Activated CD8-positive, alpha-beta T cell treated with anti-CD3 and anti-CD28 coated beads for 36 hours (primary cell): Measurements from ENCODE around the gene STXBP6. TPM values are rescaled to one million over a fixed set of nuclear protein-coding genes. Genes with fewer than 3 reads are reported as not detected.

ENCODE experiments used
- ATAC-seq: fragments of 200-7000 bp; cut with Tn5 transposase; one replicate; pipeline ENCODE4 v1.10.0; 2021; ENCODE audit warnings: mild to moderate bottlenecking, moderate library complexity
- CTCF ChIA-PET: fragments of 350-600 bp; sonication (Branson Sonifier 250); formaldehyde crosslinking; loops from one replicate; lab custom pipeline; 2021; ENCODE audit warnings: antibody characterized with exemption; lab: Charles Lee
- POLR2A ChIA-PET: fragments of 350-600 bp; sonication (Branson Sonifier 250); formaldehyde crosslinking; loops from one replicate; lab custom pipeline; 2021; ENCODE audit warnings: antibody characterized with exemption; lab: Charles Lee
- DNase-seq: peaks from one replicate; pipeline ENCODE4 v3.0.0-alpha.2; 2020
- H3K27ac Mint-ChIP-seq: one replicate; pipeline ENCODE4 v1.8.0; 2021; ENCODE audit warnings: mild to moderate bottlenecking, mixed read lengths
- H3K27me3 Mint-ChIP-seq: one replicate; pipeline ENCODE4 v1.8.0; 2021; ENCODE audit warnings: mixed read lengths
- H3K36me3 Mint-ChIP-seq: one replicate; pipeline ENCODE4 v1.8.0; 2021; ENCODE audit warnings: low read depth, mixed read lengths
- H3K4me1 Mint-ChIP-seq: one replicate; pipeline ENCODE4 v1.8.0; 2021; ENCODE audit warnings: low read depth, mixed read lengths
- H3K4me3 Mint-ChIP-seq: one replicate; pipeline ENCODE4 v1.8.0; 2021; ENCODE audit warnings: mild to moderate bottlenecking, moderate library complexity, mixed read lengths
- H3K9me3 Mint-ChIP-seq: one replicate; pipeline ENCODE4 v1.8.0; 2021; ENCODE audit warnings: mixed read lengths
- intact Hi-C: fragments of 100-400 bp; cut with micrococcal nuclease; formaldehyde crosslinking; loops from one replicate; pipeline ENCODE4 v1.10.0; 2022
- total RNA-seq, 2 experiments: library from RNA; stranded (reverse); gene quantifications; one replicate each; pipeline ENCODE4 v1.2.3, GENCODE V29; 2021
- TF ChIP-seq, protein P1 (sequence below): fragments of 200-600 bp; IDR thresholded peaks from one replicate; pipeline ENCODE4 v1.8.0; 2022; ENCODE audit warnings: antibody characterized with exemption, mild to moderate bottlenecking

Gene STXBP6
- total RNA-seq, 2 experiments from 2014 or later = not detected

- Mint-ChIP-seq H3K4me1 (no peaks in the 10 kb centered on the region), H3K36me3 (no peaks in the 10 kb centered on the region), H3K27me3 (peaks cover 6% of the 10 kb centered on the region), H3K9me3 (no peaks in the 10 kb centered on the region), H3K4me3 (no peak overlapping the region), H3K27ac (no peak overlapping the region)
- POLR2A ChIA-PET = no interaction called here
- intact Hi-C loops = no loop called here
- CTCF ChIA-PET = no interaction called here
- ATAC-seq (no peak), DNase-seq (no peak)
- TF ChIP-seq, protein P1, sequence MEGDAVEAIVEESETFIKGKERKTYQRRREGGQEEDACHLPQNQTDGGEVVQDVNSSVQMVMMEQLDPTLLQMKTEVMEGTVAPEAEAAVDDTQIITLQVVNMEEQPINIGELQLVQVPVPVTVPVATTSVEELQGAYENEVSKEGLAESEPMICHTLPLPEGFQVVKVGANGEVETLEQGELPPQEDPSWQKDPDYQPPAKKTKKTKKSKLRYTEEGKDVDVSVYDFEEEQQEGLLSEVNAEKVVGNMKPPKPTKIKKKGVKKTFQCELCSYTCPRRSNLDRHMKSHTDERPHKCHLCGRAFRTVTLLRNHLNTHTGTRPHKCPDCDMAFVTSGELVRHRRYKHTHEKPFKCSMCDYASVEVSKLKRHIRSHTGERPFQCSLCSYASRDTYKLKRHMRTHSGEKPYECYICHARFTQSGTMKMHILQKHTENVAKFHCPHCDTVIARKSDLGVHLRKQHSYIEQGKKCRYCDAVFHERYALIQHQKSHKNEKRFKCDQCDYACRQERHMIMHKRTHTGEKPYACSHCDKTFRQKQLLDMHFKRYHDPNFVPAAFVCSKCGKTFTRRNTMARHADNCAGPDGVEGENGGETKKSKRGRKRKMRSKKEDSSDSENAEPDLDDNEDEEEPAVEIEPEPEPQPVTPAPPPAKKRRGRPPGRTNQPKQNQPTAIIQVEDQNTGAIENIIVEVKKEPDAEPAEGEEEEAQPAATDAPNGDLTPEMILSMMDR = no peak
Observed at GRCh38 chr14:24976602-24977001, 73.3 kb downstream of the STXBP6 start.

- ChIA-PET CTCF (interaction anchor here (0.6 kb wide), 1 partner anchor 57 kb away, joined by 3 read pairs; no protein-coding TSS in a partner anchor), POLR2A (no interaction called here)
- no peaks in the 10 kb centered on the region for H3K36me3 Mint-ChIP-seq
- H3K27me3 Mint-ChIP-seq = peaks cover 6% of the 10 kb centered on the region
- no peak for DNase-seq
- no peak overlapping the region for H3K4me3 Mint-ChIP-seq
- intact Hi-C loops = no loop called here
- no peaks in the 10 kb centered on the region for H3K9me3 Mint-ChIP-seq
- H3K27ac Mint-ChIP-seq = no peak overlapping the region
- TF ChIP-seq, protein P1 = no peak
- H3K4me1 Mint-ChIP-seq = no peaks in the 10 kb centered on the region
- no peak for ATAC-seq
Observed at GRCh38 chr14:24975393-24975792, 74.6 kb downstream of the STXBP6 start.

DNA sequence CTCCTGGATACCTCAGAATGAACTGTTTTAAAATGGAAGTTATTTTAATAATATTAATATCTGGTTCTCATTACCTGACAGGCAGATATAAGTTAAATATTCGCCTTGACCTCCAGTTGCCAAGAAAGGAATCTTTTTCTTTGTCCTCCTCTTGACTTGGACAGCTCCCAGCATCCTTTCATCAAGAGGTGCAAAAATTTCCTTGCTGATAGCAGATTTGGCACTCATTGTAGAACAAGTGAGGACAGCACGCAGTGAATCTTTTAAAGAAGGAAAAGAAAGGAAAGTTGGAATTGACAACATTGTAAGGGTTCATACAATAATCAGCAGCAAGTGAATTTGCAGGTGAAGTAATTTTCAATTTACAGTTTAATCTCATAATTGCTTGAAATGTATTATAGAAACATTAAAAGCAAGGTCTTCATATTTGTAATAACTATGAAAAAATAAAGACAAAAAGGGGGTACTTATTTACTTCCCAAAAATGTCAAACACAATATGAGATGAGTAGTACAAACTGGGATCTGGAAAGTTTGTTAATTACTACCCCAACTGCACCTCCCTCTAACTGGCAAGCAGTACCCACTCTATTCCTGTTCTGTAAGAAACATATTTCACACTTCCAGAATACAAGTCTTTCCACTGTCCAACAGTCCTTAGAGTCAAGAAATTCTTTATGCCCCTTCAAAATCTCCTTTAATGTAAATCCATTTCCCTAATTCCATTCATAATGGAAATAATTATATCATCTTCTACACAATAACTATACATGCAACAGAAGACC lies 75.2 kb downstream of the STXBP6 start:
- Mint-ChIP-seq H3K4me1 (no peaks in the 10 kb centered on the region), H3K9me3 (no peaks in the 10 kb centered on the region), H3K36me3 (no peaks in the 10 kb centered on the region), H3K27ac (no peak overlapping the region), H3K4me3 (no peak overlapping the region), H3K27me3 (peaks cover 6% of the 10 kb centered on the region)
- TF ChIP-seq, protein P1 = no peak
- ChIA-PET POLR2A (no interaction called here), CTCF (interaction anchor here (0.6 kb wide), 1 partner anchor 57 kb away, joined by 3 read pairs; no protein-coding TSS in a partner anchor)
- intact Hi-C loops = no loop called here
- DNase-seq = no peak
- ATAC-seq = no peak

- H3K27ac Mint-ChIP-seq = no peak overlapping the region
- H3K4me3 Mint-ChIP-seq = no peak overlapping the region
- DNase-seq = no peak
- ChIA-PET CTCF (no interaction called here), POLR2A (no interaction called here)
- ATAC-seq = no peak
- no peaks in the 10 kb centered on the region for H3K36me3 Mint-ChIP-seq
- intact Hi-C loops = no loop called here
- H3K27me3 Mint-ChIP-seq = peaks cover 6% of the 10 kb centered on the region
- TF ChIP-seq, protein P1 = no peak
- H3K4me1 Mint-ChIP-seq = no peaks in the 10 kb centered on the region
- H3K9me3 Mint-ChIP-seq = no peaks in the 10 kb centered on the region
Observed at GRCh38 chr14:24972844-24973243, 77.1 kb downstream of the STXBP6 start.

- H3K4me1 Mint-ChIP-seq = no peaks in the 10 kb centered on the region
- no peaks in the 10 kb centered on the region for H3K36me3 Mint-ChIP-seq
- CTCF ChIA-PET = no interaction called here
- intact Hi-C loops = no loop called here
- no peak for DNase-seq
- POLR2A ChIA-PET = no interaction called here
- H3K27me3 Mint-ChIP-seq = peaks cover 4% of the 10 kb centered on the region
- H3K27ac Mint-ChIP-seq = no peak overlapping the region
- TF ChIP-seq, protein P1 = no peak
- no peak for ATAC-seq
- H3K4me3 Mint-ChIP-seq = no peak overlapping the region
- H3K9me3 Mint-ChIP-seq = no peaks in the 10 kb centered on the region
Observed at GRCh38 chr14:24971255-24971654, 78.7 kb downstream of the STXBP6 start.
